DMS53 treated with DMSO at 0.1 percent for 48 hours (cell line): ENCODE data around the gene RIMS3.
A peak's percentile ranks its signal among the peaks of the same experiment; 100 is the strongest.
"Not testable (repeated sequence)": the region's sequence is repeated elsewhere in the genome, so short reads cannot be mapped to it uniquely, and the experiment has no call there.

Source experiments
- DNase-seq: peaks from one replicate; lab custom pipeline; 2025; ENCODE audit not compliant: unreplicated experiment; lab: John Stamatoyannopoulos, UW

RIMS3 gene

GRCh38 chr1:40595623-40596022 is 69.9 kb downstream of the RIMS3 start:
- no peak for DNase-seq

- no peak for DNase-seq
Measured at GRCh38 chr1:40594187-40594531, 71.3 kb downstream of the RIMS3 start.

- no peak for DNase-seq
Measured at GRCh38 chr1:40593449-40594186, 71.9 kb downstream of the RIMS3 start.

- peak; percentile 27 for DNase-seq
Measured at GRCh38 chr1:40592107-40592803, 73.2 kb downstream of the RIMS3 start.

GRCh38 chr1:40588586-40588985 is 76.9 kb downstream of the RIMS3 start:
- DNase-seq, result no peak

- DNase-seq, result no peak
Measured at GRCh38 chr1:40583980-40584379, 81.5 kb downstream of the RIMS3 start.

GRCh38 chr1:40582116-40582515 is 83.4 kb downstream of the RIMS3 start:
- DNase-seq, result no peak

GRCh38 chr1:40575336-40575735 is 90.1 kb downstream of the RIMS3 start:
- no peak for DNase-seq

GRCh38 chr1:40574805-40575204 is 90.7 kb downstream of the RIMS3 start:
- DNase-seq, result not testable (repeated sequence)
